Measurements from ENCODE around the gene ZNF846. TPM values are rescaled to one million over a fixed set of nuclear protein-coding genes. Genes with fewer than 3 reads are reported as not detected.

Gene ZNF846
- polyA plus RNA-seq, 1 of the 3 experiments (the other 2 are of a cell fraction): 6.7 TPM

GRCh38 chr19:9751446-9751845 is 17.1 kb downstream of the ZNF846 start:
- 85% methylated on average over 7 of the region's 7 CpGs for WGBS (ENCODE audit: low lambda C conversion rate)
- peaks cover 7% of the 10 kb centered on the region for H3F3A ChIP-seq (replicated peaks; ENCODE audit: insufficient read depth)
- no peaks in the 10 kb centered on the region for H3K4me1 ChIP-seq (ENCODE audit: control insufficient read depth in 1 of 2, insufficient read depth in 2 of 2, low read depth in 1 of 2, low read length in 1 of 2)
- no peaks in the 10 kb centered on the region for H3K79me2 ChIP-seq (ENCODE audit: insufficient read depth)
- no peak overlapping the region for H3K4me3 ChIP-seq (ENCODE audit: low read depth in 2 of 2, low read length in 1 of 2)
- H3K27ac ChIP-seq (ENCODE audit: low read depth in 2 of 2, low read length in 1 of 2): no peak overlapping the region
- no peak overlapping the region for H3K9ac ChIP-seq
- no peaks in the 10 kb centered on the region for H3K9me2 ChIP-seq
- no peaks in the 10 kb centered on the region for H4K20me1 ChIP-seq (ENCODE audit: insufficient read depth)
- POLR2A ChIA-PET: no interaction called here
- H2AFZ ChIP-seq (ENCODE audit: low read depth): no peak overlapping the region
- H3K9me3 ChIP-seq: 0 out of 2 replicates have a peak, but pooled peaks cover 10% of the 10 kb centered on the region
- TF ChIP-seq TEAD4 (IDR thresholded peaks at IDR 0.05; ENCODE audit: borderline replicate concordance, insufficient read depth) (no peak), TAF1 (IDR thresholded peaks at IDR 0.05; ENCODE audit: borderline replicate concordance, low read depth, low read length) (no peak), CHD2 (IDR thresholded peaks at IDR 0.05; ENCODE audit: low read length, partially characterized antibody) (no peak), RCOR1 (IDR thresholded peaks at IDR 0.05; ENCODE audit: low read length) (no peak), CTCF (IDR thresholded peaks at IDR 0.05) (no peak), POLR2AphosphoS5 (IDR thresholded peaks at IDR 0.05; ENCODE audit: low read depth, low read length) (no peak), USF2 (IDR thresholded peaks at IDR 0.05; ENCODE audit: borderline replicate concordance, low read depth, low read length) (no peak), PBX3 (IDR thresholded peaks at IDR 0.05) (no peak), MEF2A (IDR thresholded peaks at IDR 0.05; ENCODE audit: borderline replicate concordance, low read depth) (no peak), RXRA (IDR thresholded peaks at IDR 0.05; ENCODE audit: borderline replicate concordance, low read depth) (no peak), NRF1 (IDR thresholded peaks at IDR 0.05; ENCODE audit: low read depth, low read length) (no peak), MAX (IDR thresholded peaks at IDR 0.05; ENCODE audit: low read depth) (no peak), ELF1 (IDR thresholded peaks at IDR 0.05) (no peak), IRF3 (IDR thresholded peaks at IDR 0.05; ENCODE audit: low read depth, low read length) (no peak), SMC3 (IDR thresholded peaks at IDR 0.05; ENCODE audit: low read depth, low read length) (no peak)
- CTCF ChIA-PET: no interaction called here
- DNase-seq: no peak
- H3K4me2 ChIP-seq: no peak overlapping the region
- no peaks in the 10 kb centered on the region for H3K27me3 ChIP-seq (ENCODE audit: insufficient read depth)
- peaks cover 0 to 7% of the 10 kb centered on the region in 2 experiments for H3K36me3 ChIP-seq (replicated peaks in 1 of 2; ENCODE audit: control insufficient read depth in 1 of 2, insufficient read depth in 2 of 2, low read length in 1 of 2)

Measured in SK-N-SH (cell line).